ENCODE measurements around the gene CHD9.

DNA sequence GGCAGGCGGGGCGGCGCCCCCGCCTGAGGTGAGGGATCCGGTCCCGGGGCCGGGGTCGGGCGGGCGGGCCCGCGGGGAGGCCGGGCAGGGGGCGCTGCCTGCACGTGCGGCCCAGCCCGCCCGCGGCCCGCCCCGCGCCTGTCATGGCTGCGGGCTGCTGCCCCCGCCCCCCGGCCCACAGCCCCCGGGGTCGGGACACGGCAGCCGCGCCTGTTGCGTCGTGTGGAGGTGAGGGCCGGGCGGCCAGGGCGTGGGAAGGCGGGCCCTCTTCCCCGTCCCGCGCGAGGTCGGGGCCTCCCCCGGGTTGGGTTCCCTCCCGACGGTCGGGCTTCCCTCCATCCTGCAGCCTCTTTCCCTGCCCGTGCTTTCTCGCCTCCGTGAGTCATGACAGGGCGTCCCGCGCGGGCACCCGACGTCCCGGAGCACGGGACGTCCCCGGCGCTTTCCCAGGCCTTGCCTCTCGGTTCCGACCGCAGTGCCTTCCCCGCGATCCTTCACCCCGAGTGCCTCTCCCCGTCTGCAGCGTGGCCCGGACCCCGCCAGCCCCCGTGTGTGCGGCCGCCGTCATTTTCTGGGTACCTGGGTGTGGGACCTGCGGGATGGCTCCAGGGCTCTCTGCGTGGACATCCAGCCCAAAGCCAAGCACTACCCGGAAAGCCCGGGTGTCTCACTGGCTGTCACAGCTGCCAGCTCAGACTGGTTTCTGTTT lies 76.7 kb downstream of the CHD9 start:
- TF ChIP-seq ZNF274 (IDR thresholded peaks at IDR 0.05; ENCODE audit: low read length) (no peak), ZNF274 (tag by site-specific recombination; IDR thresholded peaks at IDR 0.05; ENCODE audit: borderline replicate concordance) (no peak)
- TF ChIP-seq, protein P1, sequence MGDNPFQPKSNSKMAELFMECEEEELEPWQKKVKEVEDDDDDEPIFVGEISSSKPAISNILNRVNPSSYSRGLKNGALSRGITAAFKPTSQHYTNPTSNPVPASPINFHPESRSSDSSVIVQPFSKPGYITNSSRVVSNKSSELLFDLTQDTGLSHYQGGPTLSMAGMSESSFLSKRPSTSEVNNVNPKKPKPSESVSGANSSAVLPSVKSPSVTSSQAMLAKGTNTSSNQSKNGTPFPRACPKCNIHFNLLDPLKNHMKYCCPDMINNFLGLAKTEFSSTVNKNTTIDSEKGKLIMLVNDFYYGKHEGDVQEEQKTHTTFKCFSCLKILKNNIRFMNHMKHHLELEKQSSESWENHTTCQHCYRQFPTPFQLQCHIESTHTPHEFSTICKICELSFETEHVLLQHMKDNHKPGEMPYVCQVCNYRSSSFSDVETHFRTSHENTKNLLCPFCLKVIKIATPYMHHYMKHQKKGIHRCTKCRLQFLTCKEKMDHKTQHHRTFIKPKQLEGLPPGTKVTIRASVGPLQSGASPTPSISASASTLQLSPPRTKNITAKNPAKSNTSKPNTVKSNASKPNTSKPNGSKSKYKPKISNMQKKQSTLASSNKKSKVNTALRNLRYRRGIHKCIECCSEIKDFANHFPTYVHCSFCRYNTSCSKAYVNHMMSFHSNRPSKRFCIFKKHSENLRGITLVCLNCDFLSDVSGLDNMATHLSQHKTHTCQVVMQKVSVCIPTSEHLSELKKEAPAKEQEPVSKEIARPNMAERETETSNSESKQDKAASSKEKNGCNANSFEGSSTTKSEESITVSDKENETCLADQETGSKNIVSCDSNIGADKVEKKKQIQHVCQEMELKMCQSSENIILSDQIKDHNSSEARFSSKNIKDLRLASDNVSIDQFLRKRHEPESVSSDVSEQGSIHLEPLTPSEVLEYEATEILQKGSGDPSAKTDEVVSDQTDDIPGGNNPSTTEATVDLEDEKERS (tag by site-specific recombination; IDR thresholded peaks at IDR 0.05), result no peak

Data from HEK293 (cell line).